K562 (cell line): ENCODE results near the gene BDH1. TPM values are rescaled to one million over a fixed set of nuclear protein-coding genes. Genes with fewer than 3 reads are reported as not detected.
A peak's percentile ranks its signal among the peaks of the same experiment; 100 is the strongest.

ENCODE experiments used
- CBFA2T3 ChIP-seq: fragments of 450-650 bp; IDR thresholded peaks from 2 replicates; pipeline ENCODE4 v1.6.1; 2017
- DACH1 ChIP-seq: fragments of 450-650 bp; IDR thresholded peaks from 2 replicates; pipeline ENCODE4 v1.6.1; 2018; ENCODE audit not compliant: partially characterized antibody
- MTA1 ChIP-seq: fragments of 450-650 bp; IDR thresholded peaks from 2 replicates; pipeline ENCODE4 v1.6.1; 2017; ENCODE audit warnings: borderline replicate concordance
- MTA2 ChIP-seq: fragments of 450-650 bp; IDR thresholded peaks from 2 replicates; pipeline ENCODE4 v1.6.1; 2016; ENCODE audit warnings: low read depth
- RBM14 ChIP-seq: fragments of 200-400 bp; formaldehyde crosslinking; IDR thresholded peaks from 2 replicates; pipeline ENCODE4 v1.6.1; 2018; ENCODE audit warnings: low read depth, mild to moderate bottlenecking, low read length, moderate library complexity, borderline replicate concordance; ENCODE audit not compliant: insufficient read depth
- RCOR1 ChIP-seq, 2 experiments: IDR thresholded peaks; 2 replicates each; pipeline ENCODE4 v1.6.1; 2012; ENCODE audit warnings: low read depth in 2 of 2, low read length in 2 of 2, borderline replicate concordance in 1 of 2, improper control_type of control experiment in 1 of 2
- SMARCC2 ChIP-seq: fragments of 450-650 bp; IDR thresholded peaks from 2 replicates; pipeline ENCODE4 v1.6.1; 2017; ENCODE audit warnings: antibody characterized with exemption, moderate library complexity, mild to moderate bottlenecking, low read depth
- SMARCE1 ChIP-seq: fragments of 450-650 bp; IDR thresholded peaks from 2 replicates; pipeline ENCODE4 v1.7.1; 2016; ENCODE audit warnings: mild to moderate bottlenecking
- SNRNP70 ChIP-seq: fragments of 200-400 bp; formaldehyde crosslinking; optimal IDR thresholded peaks from 2 replicates; pipeline ENCODE3; 2017; ENCODE audit warnings: low read depth, low read length
- SOX6 ChIP-seq: fragments of 450-650 bp; IDR thresholded peaks from 2 replicates; pipeline ENCODE4 v1.6.1; 2014; ENCODE audit warnings: mild to moderate bottlenecking
- TRIM24 ChIP-seq, 2 experiments: fragments of 450-650 bp; IDR thresholded peaks; 2 replicates each; pipeline ENCODE4 v1.6.1; 2016
- ZEB2 ChIP-seq: fragments of 450-650 bp; IDR thresholded peaks from 2 replicates; pipeline ENCODE4 v1.6.1; 2016
- polyA plus RNA-seq, 8 experiments: library from polyadenylated mRNA; depleted of rRNA in 4 of 8; stranded (reverse) in 5 of 8; unstranded in 3 of 8; fragments of >200 nt; fragmentation: Nextera tagmentation in 2 of 8; fragmentation: Illumina TruSeq in 1 of 8; extraction: Ambion mirVana in 2 of 8; extraction: Trizol in 1 of 8; gene quantifications; 2 replicates each; pipeline versions ENCODE4 v1.2.1 to v1.2.3, GENCODE V29; 2011 to 2014; ENCODE audit warnings: inconsistent platforms in 1 of 8, missing spikeins in 1 of 8
- total RNA-seq, 7 experiments: library from RNA; depleted of rRNA in 6 of 7; stranded (reverse); fragments of >200 nt in 6 of 7; fragmentation: Illumina TruSeq in 2 of 7; extraction: Trizol in 2 of 7; gene quantifications; 2 replicates each; pipeline versions ENCODE4 v1.2.1 to v1.2.3, GENCODE V29; 2011 to 2021; ENCODE audit warnings: low replicate concordance in 1 of 7
- TF ChIP-seq, protein P1 (sequence below): fragments of 250-450 bp; sonication (Bioruptor Pico); IDR thresholded peaks from 2 replicates; pipeline ENCODE4 v1.5.0; 2022; ENCODE audit warnings: mild to moderate bottlenecking
- TF ChIP-seq, protein P2 (sequence below): IDR thresholded peaks from 2 replicates; pipeline ENCODE4 v1.6.1; 2011; ENCODE audit not compliant: insufficient read length; ENCODE audit errors: extremely low read depth
- TF ChIP-seq, protein P3 (sequence below), 3 experiments: fragments of 200-800 bp in 1 of 3; sonication (Bioruptor generic) in 1 of 3; sonication (generic) in 1 of 3; formaldehyde crosslinking in 1 of 3; IDR thresholded peaks; 2 replicates each; pipeline versions ENCODE4 v1.6.1 to v1.8.0; 2016 to 2022; ENCODE audit warnings: mild to moderate bottlenecking in 2 of 3, missing compliant biosample characterization in 2 of 3, missing genetic modification characterization in 2 of 3, missing genetic modification reagents in 1 of 3
- TF ChIP-seq, protein P4 (sequence below), 2 experiments: fragments of 450-650 bp; IDR thresholded peaks; 2 replicates each; pipeline ENCODE4 v1.6.1; 2016

Gene BDH1
- total and polyA plus RNA-seq, 9 of the 15 experiments (the other 6 are each of a cell fraction or from before 2014, with no cell fraction given), result 0.07 to 0.89 (median 0.12) TPM; not detected in 3

DNA sequence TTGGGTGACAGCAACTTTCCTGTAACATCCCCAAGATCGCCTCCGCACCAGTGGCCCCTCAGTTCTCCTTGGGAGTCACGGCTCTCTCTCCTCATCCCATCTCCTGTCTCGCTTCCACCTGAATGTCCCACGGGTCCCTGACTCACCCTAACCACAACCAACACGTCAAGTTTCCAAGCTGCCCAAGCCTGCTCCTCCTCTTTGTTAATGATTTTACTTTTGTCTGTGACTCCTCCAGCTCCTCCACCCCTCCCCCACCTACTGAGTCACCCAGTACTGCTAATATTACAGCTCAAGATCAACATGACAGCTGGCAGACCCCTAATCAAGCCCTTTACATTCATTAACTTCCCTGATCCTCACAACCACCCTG is 39.3 kb downstream of the BDH1 start (continued):
- peak in 1 of 2 experiments; percentile 66; a peak in 2 of 4 replicates for TF ChIP-seq TRIM24 (IDR thresholded peaks at IDR 0.05)
- 0 out of 2 replicates have a peak, but pooled peaks have one; percentile 28 for TF ChIP-seq CBFA2T3
- peak; percentile 87 for TF ChIP-seq SMARCE1
- peak; percentile 41; the same call in 1 of the 2 replicates for TF ChIP-seq SMARCC2
- peak; percentile 41; the same call in 1 of the 2 replicates for TF ChIP-seq SOX6
- TF ChIP-seq RCOR1 (IDR thresholded peaks at IDR 0.05; ENCODE audit: borderline replicate concordance in 1 of 2, low read depth in 2 of 2, low read length in 2 of 2), result peak in 1 of 2 experiments; percentile 33; a peak in 1 of 4 replicates
- 0 out of 2 replicates have a peak, but pooled peaks have one; percentile 34 for TF ChIP-seq MTA1
- no peak for TF ChIP-seq MTA2
- TF ChIP-seq, protein P1, sequence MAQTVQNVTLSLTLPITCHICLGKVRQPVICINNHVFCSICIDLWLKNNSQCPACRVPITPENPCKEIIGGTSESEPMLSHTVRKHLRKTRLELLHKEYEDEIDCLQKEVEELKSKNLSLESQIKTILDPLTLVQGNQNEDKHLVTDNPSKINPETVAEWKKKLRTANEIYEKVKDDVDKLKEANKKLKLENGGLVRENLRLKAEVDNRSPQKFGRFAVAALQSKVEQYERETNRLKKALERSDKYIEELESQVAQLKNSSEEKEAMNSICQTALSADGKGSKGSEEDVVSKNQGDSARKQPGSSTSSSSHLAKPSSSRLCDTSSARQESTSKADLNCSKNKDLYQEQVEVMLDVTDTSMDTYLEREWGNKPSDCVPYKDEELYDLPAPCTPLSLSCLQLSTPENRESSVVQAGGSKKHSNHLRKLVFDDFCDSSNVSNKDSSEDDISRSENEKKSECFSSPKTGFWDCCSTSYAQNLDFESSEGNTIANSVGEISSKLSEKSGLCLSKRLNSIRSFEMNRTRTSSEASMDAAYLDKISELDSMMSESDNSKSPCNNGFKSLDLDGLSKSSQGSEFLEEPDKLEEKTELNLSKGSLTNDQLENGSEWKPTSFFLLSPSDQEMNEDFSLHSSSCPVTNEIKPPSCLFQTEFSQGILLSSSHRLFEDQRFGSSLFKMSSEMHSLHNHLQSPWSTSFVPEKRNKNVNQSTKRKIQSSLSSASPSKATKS, result no peak
- no peak for TF ChIP-seq SNRNP70
- TF ChIP-seq, protein P2, sequence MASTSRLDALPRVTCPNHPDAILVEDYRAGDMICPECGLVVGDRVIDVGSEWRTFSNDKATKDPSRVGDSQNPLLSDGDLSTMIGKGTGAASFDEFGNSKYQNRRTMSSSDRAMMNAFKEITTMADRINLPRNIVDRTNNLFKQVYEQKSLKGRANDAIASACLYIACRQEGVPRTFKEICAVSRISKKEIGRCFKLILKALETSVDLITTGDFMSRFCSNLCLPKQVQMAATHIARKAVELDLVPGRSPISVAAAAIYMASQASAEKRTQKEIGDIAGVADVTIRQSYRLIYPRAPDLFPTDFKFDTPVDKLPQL, result no peak
- TF ChIP-seq DACH1, result peak; percentile 84
- TF ChIP-seq, protein P3, sequence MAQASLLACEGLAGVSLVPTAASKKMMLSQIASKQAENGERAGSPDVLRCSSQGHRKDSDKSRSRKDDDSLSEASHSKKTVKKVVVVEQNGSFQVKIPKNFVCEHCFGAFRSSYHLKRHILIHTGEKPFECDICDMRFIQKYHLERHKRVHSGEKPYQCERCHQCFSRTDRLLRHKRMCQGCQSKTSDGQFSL (CRISPR knock-in tag; IDR thresholded peaks at IDR 0.05), result no peak; the same call in 1 of the 2 replicates
- TF ChIP-seq, protein P3 (tag; IDR thresholded peaks at IDR 0.05), result no peak
- TF ChIP-seq ZEB2, result peak; percentile 68
- no peak for TF ChIP-seq RBM14
- TF ChIP-seq, protein P4, sequence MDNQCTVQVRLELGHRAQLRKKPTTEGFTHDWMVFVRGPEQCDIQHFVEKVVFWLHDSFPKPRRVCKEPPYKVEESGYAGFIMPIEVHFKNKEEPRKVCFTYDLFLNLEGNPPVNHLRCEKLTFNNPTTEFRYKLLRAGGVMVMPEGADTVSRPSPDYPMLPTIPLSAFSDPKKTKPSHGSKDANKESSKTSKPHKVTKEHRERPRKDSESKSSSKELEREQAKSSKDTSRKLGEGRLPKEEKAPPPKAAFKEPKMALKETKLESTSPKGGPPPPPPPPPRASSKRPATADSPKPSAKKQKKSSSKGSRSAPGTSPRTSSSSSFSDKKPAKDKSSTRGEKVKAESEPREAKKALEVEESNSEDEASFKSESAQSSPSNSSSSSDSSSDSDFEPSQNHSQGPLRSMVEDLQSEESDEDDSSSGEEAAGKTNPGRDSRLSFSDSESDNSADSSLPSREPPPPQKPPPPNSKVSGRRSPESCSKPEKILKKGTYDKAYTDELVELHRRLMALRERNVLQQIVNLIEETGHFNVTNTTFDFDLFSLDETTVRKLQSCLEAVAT (IDR thresholded peaks at IDR 0.05), result peak in 1 of 2 experiments; percentile 79; a peak in 2 of 4 replicates
- TF ChIP-seq, all 486 proteins: peak for 30
